Hypothalamus (tissue), 51 donors: ENCODE data around the gene INPP5J.

Experiments used
- DNase-seq, 51 donors: peaks; one replicate each; lab custom pipeline; 2025; lab: John Stamatoyannopoulos, UW

INPP5J gene

DNA sequence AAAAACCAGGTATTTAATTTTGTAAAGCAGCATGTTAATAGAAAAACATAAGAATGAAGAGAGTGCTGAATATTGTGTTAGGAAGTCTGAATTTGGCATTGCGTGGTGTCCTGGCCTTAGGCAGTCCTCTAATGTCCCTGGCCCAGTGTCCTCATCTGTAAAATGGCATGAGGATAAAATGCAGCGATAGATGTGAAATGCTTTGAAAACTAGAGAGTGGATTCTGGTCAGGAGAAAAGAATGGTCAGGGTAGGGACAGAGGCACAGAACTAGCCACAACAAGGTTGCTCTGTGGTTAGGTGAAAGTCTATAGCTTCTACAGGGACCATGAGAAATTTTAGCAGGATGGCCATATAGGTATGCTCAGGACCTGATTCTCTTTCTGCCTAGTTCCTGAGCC, 56.1 kb downstream of the INPP5J start:
- no peak for DNase-seq

DNA sequence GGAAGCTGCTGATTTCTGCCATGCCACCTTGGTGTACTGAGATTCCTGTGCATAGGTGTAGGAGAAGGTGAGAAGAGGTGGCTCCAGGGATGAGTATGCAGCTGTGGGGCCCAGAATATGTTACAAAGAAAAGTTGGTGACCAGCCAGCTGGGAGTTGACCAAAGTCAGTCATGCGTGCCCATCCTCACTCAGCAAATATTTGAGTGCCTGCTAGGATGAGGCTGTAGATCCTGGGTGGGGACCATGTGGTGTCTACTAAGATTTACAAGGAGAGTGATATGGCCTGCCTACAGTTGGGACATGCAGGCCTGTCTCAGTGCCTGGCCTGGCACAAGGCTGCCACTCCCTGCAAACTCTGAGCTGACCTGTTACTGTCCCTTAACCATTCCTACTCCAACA, 56.6 kb downstream of the INPP5J start:
- no peak for DNase-seq

GRCh38 chr22:31184015-31184414, 61.2 kb downstream of the INPP5J start:
- DNase-seq: no peak
